Pulmonary artery endothelial cell (primary cell): ENCODE data around the gene CAMK1D. TPM values are rescaled to one million over a fixed set of nuclear protein-coding genes. Genes with fewer than 3 reads are reported as not detected.
"Not testable (repeated sequence)": the region's sequence is repeated elsewhere in the genome, so short reads cannot be mapped to it uniquely, and the experiment has no call there.

Experiments
- DNase-seq: peaks from one replicate; pipeline ENCODE4 v3.0.0-alpha.2; 2011; ENCODE audit warnings: low read depth, low spot score
- total RNA-seq: library from RNA; depleted of rRNA; stranded (reverse); fragments of >200 nt; gene quantifications from 2 replicates; pipeline ENCODE4 v1.2.3, GENCODE V29; 2014

CAMK1D gene
- total RNA-seq, 1 donor from 2014 or later: 0.86 TPM

GRCh38 chr10:12340371-12340770, 9.0 kb upstream of the CAMK1D start:
- DNase-seq: no peak

GRCh38 chr10:12340937-12341336, 8.4 kb upstream of the CAMK1D start:
- DNase-seq: no peak

DNA sequence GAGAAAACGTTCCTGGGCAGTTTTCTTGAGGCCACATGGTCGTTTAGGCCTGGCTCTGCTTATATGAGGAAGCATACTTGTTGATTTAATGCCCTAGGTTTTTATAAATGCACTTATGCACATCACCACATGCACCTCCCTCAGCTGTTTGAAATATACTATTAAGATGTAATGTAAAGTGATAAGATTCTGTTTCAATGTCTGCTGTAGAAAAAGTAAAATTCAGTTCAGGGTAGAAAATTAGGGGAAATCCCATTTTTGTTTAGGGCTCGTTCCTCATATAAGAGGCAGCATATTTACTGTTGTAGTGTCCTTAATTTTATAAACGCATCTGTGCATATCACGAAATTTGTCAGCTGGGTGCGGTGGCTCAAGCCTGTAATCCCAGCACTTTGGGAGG, 7.8 kb upstream of the CAMK1D start:
- DNase-seq: no peak

- DNase-seq: no peak
These were observed 4.8 kb upstream of the CAMK1D start for GRCh38 chr10:12344375-12345110.

GRCh38 chr10:12346707-12347106, 2.6 kb upstream of the CAMK1D start:
- no peak for DNase-seq

GRCh38 chr10:12348294-12348869, 965 bp upstream of the CAMK1D start:
- no peak for DNase-seq

DNA sequence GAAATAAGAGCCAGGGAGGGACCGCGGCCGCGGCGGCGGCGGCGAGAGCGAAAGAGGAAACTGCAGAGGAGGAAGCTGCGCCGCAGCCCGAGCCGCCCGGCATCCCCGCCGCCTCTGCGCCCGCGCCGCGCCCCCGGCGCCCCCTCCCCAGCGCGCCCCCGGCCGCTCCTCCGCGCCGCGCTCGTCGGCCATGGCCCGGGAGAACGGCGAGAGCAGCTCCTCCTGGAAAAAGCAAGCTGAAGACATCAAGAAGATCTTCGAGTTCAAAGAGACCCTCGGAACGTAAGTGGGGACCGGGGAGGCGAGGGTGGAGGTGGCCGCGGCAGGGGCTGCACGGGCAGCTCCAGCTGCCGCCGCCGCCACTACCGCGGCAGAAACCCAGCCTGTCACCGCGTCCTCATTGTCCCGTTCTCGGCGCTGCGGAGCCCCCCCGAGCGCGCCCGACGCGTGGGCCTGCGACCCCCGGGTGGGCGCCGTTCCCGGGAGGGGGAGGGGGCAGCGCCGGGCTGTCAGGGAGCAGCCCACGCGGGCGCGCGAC, 351 bp downstream of the CAMK1D start:
- no peak for DNase-seq

DNA sequence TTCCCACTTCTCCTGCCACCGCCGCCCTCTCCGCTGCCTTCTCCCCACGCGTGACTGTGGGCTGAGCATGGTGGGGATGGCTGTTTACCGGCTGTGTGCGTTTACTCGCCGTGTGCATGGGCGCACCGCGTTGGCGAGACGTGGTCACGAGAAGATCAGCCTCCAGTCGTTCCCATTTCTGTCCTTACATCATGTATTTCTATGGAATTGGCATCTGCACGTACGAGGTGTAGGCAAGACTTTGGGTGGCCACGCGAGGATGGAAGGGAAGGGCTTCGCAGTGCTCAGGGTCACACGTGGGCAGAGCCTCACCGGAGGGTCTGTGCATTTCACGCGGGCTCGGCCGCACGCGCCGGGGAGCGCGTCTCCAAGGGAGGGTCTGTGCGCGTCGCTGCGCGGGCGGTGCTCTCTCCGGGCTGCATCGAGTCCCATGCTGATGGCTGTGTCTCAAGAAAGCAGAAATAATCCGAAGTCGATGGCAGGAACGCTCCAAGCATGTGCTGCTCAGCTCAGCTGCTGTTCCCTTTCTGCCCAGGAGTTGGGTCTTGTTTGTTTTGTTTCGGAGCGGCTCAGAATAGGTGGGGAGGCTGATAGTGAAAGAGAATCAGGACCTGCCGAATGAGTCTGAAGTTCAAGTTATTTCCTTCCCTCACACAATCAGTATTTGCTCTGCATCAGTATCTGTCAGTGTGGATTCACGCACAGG, 973 bp downstream of the CAMK1D start:
- no peak for DNase-seq

DNA sequence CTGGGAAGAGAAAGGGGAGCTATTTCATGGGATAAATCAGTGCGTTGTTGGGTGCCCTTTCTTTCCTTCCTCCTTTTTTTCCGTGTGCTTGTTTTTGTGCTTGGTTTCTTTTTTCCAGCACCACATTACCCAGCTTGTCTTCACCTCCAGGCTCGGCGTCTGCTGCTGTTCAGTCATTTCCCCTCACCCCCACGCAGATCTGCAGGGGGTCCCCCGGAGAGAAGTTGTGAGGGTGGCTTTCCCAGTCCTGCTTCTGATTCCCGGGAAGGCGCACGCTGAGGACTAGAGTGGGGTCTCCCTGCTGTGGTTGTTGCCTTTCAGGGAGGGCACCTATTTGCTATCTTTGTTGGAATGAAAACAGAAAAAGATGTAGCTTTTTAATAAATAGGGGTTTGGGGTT, 1.6 kb downstream of the CAMK1D start:
- DNase-seq: no peak

- no peak for DNase-seq
These were observed 2.1 kb downstream of the CAMK1D start for GRCh38 chr10:12351447-12351846.

DNA sequence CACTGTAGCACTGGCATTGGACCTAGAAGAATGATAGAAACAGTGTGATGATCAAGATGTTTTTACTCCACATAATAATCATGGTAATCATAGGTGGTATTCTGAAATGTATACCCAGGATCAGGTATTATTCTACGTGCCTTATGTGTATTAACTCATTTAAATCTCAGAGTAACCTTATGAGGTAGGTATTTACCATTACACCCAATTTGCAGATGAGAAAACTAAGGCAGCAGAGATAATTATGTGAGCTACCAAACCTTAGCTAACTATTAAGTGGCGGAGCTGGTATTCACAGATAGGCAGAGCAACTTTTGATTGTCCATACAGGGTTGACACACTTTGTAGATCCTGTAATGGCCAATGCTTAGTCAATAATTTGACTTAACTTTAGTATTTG, 2.5 kb downstream of the CAMK1D start:
- DNase-seq: no peak

GRCh38 chr10:12353399-12354242, 4.3 kb downstream of the CAMK1D start:
- no peak for DNase-seq

DNA sequence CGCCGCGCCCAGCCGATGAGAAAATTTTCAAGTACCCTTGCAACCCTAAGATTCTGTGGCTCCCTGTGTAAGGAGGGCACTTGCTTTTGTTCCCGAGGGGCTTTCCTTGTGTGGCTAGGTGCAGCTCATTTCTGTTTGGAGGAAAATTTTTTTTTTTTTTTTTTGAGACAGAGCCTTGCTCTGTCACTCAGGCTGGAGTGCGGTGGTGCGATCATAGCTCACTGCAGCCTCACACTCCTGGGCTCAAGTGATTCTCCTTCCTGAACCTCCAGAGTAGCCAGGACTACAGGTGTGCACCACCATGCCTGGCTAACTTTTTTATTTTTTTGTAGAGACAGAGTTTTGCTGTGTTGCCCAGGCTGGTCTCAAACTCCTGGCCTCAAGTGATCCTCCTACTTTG, 5.3 kb downstream of the CAMK1D start:
- DNase-seq: not testable (repeated sequence)

- DNase-seq: no peak
These were observed 6.0 kb downstream of the CAMK1D start for GRCh38 chr10:12355384-12355783.

DNA sequence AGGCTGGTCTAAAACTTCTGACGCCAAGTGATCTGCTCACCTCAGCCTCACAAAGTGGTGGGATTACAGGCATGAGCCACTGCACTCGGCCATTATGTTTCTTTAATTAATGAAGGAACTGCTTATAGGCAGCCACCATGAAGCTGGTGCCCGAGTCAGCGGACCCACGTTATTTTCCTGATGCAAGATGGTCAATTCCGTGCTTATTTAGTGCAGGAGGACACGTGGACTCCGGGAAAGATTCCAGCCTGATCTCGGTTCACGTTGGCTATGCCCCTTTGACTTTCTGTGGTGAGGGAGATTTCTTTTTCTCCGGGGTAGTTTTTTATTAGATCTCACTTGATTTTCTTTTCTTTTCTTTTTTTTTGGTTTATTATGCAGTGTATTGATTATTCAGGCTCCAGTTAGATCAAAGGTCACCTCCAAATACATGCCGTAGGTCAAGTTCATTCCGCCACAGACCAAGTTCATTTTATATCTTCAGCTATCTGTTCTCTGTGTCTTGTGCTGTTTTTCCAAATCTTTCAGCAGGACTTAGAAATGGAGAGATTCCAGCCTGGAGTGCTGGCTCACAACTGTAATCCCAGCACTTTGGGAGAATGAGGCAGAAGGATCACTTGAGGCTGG, 8.3 kb downstream of the CAMK1D start:
- no peak for DNase-seq

- DNase-seq: no peak
These were observed 9.7 kb downstream of the CAMK1D start for GRCh38 chr10:12358863-12359564.

DNA sequence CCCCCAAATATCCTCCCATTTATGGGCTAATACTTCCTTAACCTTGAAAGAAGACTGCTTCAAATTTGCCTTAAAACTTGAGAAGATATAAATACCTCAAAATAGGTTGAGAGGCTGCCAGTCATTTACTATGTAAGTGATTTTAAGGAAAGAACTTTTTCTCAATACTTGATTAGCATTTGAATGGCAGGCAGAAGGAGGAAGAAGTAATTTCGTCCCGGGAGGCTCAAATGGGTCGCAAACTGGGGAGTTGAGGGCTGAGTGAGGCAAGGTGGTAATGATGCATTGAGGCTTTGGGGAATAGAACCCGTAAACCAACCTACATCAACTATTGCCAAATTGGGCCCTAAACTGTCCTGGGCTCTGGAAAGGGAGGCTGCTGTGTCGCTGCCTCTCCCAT, 11.1 kb downstream of the CAMK1D start:
- DNase-seq: no peak

GRCh38 chr10:12361115-12361514, 11.8 kb downstream of the CAMK1D start:
- DNase-seq: not testable (repeated sequence)

DNA sequence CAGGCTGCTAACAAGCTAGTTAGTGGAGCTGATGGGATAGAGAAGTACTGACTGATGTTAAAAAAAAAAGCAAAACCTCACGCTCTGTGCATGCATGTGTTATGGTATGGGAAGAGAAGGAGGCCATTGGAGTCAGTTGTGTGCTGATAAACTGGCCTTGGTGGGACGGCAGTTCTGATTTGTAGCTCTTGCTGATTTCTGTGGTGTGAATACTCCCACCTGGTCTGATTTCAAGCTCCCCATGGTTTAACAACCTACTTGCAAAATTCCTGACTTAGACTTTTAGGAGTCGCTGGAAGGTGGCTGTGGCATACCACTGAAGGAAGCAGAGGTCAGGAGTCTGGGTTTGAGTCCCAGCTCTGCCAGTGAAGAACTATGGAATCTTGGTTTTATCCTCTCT, 15.2 kb downstream of the CAMK1D start:
- no peak for DNase-seq

DNA sequence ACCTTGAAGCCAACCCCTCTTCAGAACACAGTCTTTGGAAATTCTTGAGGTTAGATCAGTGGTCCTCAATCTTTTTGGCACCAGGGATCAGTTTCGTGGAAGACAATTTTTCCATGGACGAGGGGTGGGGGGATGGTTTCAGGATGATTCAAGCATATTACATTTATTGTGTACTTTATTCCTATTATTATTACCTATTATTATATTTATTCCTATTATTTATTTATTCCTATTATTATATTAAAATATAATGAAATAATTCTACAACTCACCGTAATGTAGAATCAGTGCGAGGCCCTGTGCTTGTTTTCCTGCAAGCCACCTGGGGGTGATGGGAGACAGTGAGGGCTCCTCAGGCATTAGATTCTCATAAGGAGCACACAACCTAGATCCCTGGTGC, 17.9 kb downstream of the CAMK1D start:
- DNase-seq: no peak
